ENCODE results near the gene GPS1. TPM values are rescaled to one million over a fixed set of nuclear protein-coding genes. Genes with fewer than 3 reads are reported as not detected.

The GPS1 gene
- total and polyA plus RNA-seq, 2 donors from 2014 or later, result 99.3 to 149 TPM

- H3K36me3 ChIP-seq (ENCODE audit: control insufficient read depth in 2 of 3, insufficient read depth in 3 of 3, low read length in 3 of 3), result no peaks in the 10 kb centered on the region
- no peak for FAIRE-seq
- H3K27me3 ChIP-seq (ENCODE audit: control insufficient read depth, insufficient read depth, low read length), result no peaks in the 10 kb centered on the region
- no peak for DNase-seq
- no peaks in the 10 kb centered on the region for H3K4me1 ChIP-seq (ENCODE audit: control insufficient read depth in 2 of 3, insufficient read depth in 2 of 3, low read depth in 1 of 3, low read length in 3 of 3)
- H3K4me3 ChIP-seq (ENCODE audit: low read length in 3 of 3), result no peak overlapping the region
- no peaks in the 10 kb centered on the region for H3K9me3 ChIP-seq (ENCODE audit: control insufficient read depth in 2 of 3, insufficient read depth in 1 of 3, low read length in 3 of 3)
- H3K27ac ChIP-seq (ENCODE audit: low read depth in 2 of 2, low read length in 2 of 2), result no peak overlapping the region
- no peak overlapping the region for H3K9ac ChIP-seq (ENCODE audit: low read length in 3 of 3)
- intact Hi-C loops (cut with DNase I), result no loop called here
- TF ChIP-seq CTCF (IDR thresholded peaks at IDR 0.05; ENCODE audit: borderline replicate concordance, extremely low read depth, insufficient read depth), result no peak
Measured at GRCh38 chr17:82008941-82009405, 42.7 kb upstream of the GPS1 start.

GRCh38 chr17:82009413-82009812, 42.3 kb upstream of the GPS1 start:
- no peak for TF ChIP-seq CTCF (IDR thresholded peaks at IDR 0.05; ENCODE audit: borderline replicate concordance, extremely low read depth, insufficient read depth)
- Histone ChIP-seq H3K27ac (ENCODE audit: low read depth in 2 of 2, low read length in 2 of 2) (no peak overlapping the region), H3K9ac (ENCODE audit: low read length in 3 of 3) (no peak overlapping the region), H3K4me3 (ENCODE audit: low read length in 3 of 3) (no peak overlapping the region), H3K4me1 (ENCODE audit: control insufficient read depth in 2 of 3, insufficient read depth in 2 of 3, low read depth in 1 of 3, low read length in 3 of 3) (no peaks in the 10 kb centered on the region), H3K9me3 (ENCODE audit: control insufficient read depth in 2 of 3, insufficient read depth in 1 of 3, low read length in 3 of 3) (no peaks in the 10 kb centered on the region), H3K27me3 (ENCODE audit: control insufficient read depth, insufficient read depth, low read length) (no peaks in the 10 kb centered on the region), H3K36me3 (ENCODE audit: control insufficient read depth in 2 of 3, insufficient read depth in 3 of 3, low read length in 3 of 3) (no peaks in the 10 kb centered on the region)
- FAIRE-seq (no peak), DNase-seq (no peak)
- intact Hi-C loops (cut with DNase I), result no loop called here

GRCh38 chr17:82010575-82011525, 40.8 kb upstream of the GPS1 start:
- Histone ChIP-seq H3K4me1 (ENCODE audit: control insufficient read depth in 2 of 3, insufficient read depth in 2 of 3, low read depth in 1 of 3, low read length in 3 of 3) (no peaks in the 10 kb centered on the region), H3K9me3 (ENCODE audit: control insufficient read depth in 2 of 3, insufficient read depth in 1 of 3, low read length in 3 of 3) (no peaks in the 10 kb centered on the region), H3K27ac (ENCODE audit: low read depth in 2 of 2, low read length in 2 of 2) (no peak overlapping the region), H3K9ac (ENCODE audit: low read length in 3 of 3) (no peak overlapping the region), H3K4me3 (ENCODE audit: low read length in 3 of 3) (no peak overlapping the region), H3K36me3 (ENCODE audit: control insufficient read depth in 2 of 3, insufficient read depth in 3 of 3, low read length in 3 of 3) (no peaks in the 10 kb centered on the region), H3K27me3 (ENCODE audit: control insufficient read depth, insufficient read depth, low read length) (no peaks in the 10 kb centered on the region)
- FAIRE-seq (no peak), DNase-seq (no peak)
- intact Hi-C loops (cut with DNase I), result loop anchor here (10.0 kb wide), 1 partner anchor 46 kb away; the partner anchor contains the start of gene NOTUM
- no peak for TF ChIP-seq CTCF (IDR thresholded peaks at IDR 0.05; ENCODE audit: borderline replicate concordance, extremely low read depth, insufficient read depth)

Measured in kidney (tissue), 14 donors.